SK-MEL-5 (cell line): ENCODE measurements around the gene PRKACA. TPM values are rescaled to one million over a fixed set of nuclear protein-coding genes. Genes with fewer than 3 reads are reported as not detected.

Experiments
- DNase-seq: peaks from one replicate; pipeline ENCODE4 v3.0.0-alpha.2; 2016; ENCODE audit warnings: low read depth, low spot score
- in situ Hi-C: cut with HindIII; loops from 2 replicates; pipeline ENCODE4 v1.10.0; 2016; ENCODE audit warnings: low sequenced_read_pairs, high pct_unique_total_duplicates, low pct_unique_long_range_greater_than_20kb
- polyA plus RNA-seq, 2 experiments: library from polyadenylated mRNA; depleted of rRNA; stranded (reverse); fragments of >200 nt; gene quantifications; 2 replicates each; pipeline ENCODE4 v1.2.3, GENCODE V29; 2015
- total RNA-seq: library from RNA; depleted of rRNA; stranded (reverse); fragments of >200 nt; shearing (Covaris generic); gene quantifications from 2 replicates; pipeline ENCODE4 v1.2.3, GENCODE V29; 2014; rRNA removed

PRKACA gene
- 15.3 and 19.7 TPM in 2 replicates for total RNA-seq
- polyA plus RNA-seq (2015; cell fraction: cytosol; rRNA removed) = 74.2 and 76.6 TPM in 2 replicates
- polyA plus RNA-seq (2015; cell fraction: nucleus; rRNA removed) = 12.4 and 21.6 TPM in 2 replicates

- peak; percentile 97 for DNase-seq
- in situ Hi-C loops = no loop called here
Measured at GRCh38 chr19:14117668-14118164, at the start of gene PRKACA. TSS of gene PRKACA (minus strand) at chr19:14117762. CDS start at chr19:14117547, 215 bp downstream.

GRCh38 chr19:14166999-14167575 lies 49.5 kb upstream of the PRKACA start:
- in situ Hi-C loops = no loop called here
- DNase-seq = no peak

GRCh38 chr19:14165990-14166830 lies 48.6 kb upstream of the PRKACA start:
- in situ Hi-C loops = no loop called here
- no peak for DNase-seq

DNA sequence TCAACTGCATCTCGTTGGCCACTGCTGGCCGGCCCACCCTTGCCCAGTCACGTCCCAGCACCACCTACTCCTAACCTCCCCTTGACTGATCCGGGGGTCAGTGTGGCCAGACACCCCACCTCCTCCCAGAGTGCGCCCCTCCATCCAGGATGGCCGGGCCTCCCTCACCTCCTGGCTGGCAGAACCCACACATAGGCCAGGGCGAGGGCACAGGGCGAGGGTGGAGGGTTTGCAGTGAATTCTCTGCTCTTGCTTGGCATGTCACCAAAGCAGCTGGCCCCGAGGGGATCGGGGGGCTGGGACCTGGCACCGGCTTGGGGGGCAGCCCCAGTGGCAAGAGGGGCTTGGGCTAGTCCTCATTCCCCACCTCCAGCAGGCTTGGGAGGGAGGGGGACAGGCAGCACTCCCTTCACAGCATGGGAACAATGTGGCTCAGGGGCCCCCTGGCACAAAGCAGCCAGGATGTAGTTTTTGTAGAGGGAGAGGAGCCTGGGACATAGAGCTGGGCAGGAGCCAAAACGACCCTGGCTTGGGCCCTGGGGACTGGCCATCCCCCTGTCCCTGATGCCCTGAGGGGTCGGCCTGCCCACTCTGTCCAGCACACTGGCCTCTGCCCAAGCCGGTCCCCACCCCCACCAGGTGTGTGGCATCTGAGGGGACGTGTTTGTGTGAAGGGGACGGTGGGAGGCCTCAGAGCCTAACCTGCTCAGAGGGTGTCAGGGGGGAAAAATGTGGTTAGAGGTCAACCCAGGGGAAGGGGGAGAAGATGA lies 47.3 kb upstream of the PRKACA start:
- DNase-seq = no peak
- in situ Hi-C loops = no loop called here

DNA sequence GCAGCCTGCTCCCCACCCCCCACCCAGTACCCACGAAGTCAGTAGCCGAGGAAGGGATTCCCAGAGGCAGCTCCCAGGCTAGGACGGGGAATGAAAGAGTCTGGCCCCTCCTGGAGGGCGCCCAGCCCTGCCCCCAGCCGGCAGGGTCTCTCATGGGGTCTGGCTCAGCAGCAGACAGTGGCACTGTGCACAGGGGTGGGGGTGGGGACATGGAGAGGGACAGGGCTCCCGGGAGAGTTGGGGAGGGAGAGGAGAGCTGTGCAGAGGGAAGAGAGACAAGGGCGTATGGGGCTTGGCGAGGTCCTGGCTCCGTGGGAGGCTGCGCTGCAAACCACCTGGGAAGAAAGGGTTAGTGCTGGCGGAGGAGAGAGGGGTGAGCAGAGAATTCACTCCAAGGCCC lies 46.5 kb upstream of the PRKACA start:
- in situ Hi-C loops = no loop called here
- no peak for DNase-seq

- in situ Hi-C loops = no loop called here
- DNase-seq = no peak
Measured at GRCh38 chr19:14162871-14163297, 45.3 kb upstream of the PRKACA start.

- no peak for DNase-seq
- in situ Hi-C loops = no loop called here
Measured at GRCh38 chr19:14161305-14161704, 43.7 kb upstream of the PRKACA start.

- no peak for DNase-seq
- in situ Hi-C loops = no loop called here
Measured at GRCh38 chr19:14160017-14160703, 42.6 kb upstream of the PRKACA start.

DNA sequence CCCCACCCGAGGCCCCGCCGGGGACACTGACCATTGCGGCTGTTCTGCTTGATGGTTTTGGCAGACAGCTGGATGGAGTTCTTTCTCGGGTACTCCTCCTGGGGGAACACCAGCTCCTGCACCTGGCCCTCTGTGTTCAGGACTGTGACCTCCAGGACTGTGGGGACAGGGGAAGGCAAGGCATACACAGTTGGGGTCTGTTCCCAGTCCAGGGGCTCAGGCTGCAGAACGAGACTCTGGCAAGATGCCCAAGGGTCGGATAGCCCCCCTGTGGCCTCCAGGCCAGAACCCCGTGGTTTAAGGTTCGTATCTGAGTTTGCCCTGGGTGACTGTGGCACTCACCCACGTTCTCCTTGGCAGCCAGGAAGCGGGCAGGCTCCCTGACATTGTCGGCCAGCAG lies 41.5 kb upstream of the PRKACA start:
- no peak for DNase-seq
- in situ Hi-C loops = no loop called here

- no peak for DNase-seq
- in situ Hi-C loops = no loop called here
Measured at GRCh38 chr19:14158276-14159023, 40.9 kb upstream of the PRKACA start.

DNA sequence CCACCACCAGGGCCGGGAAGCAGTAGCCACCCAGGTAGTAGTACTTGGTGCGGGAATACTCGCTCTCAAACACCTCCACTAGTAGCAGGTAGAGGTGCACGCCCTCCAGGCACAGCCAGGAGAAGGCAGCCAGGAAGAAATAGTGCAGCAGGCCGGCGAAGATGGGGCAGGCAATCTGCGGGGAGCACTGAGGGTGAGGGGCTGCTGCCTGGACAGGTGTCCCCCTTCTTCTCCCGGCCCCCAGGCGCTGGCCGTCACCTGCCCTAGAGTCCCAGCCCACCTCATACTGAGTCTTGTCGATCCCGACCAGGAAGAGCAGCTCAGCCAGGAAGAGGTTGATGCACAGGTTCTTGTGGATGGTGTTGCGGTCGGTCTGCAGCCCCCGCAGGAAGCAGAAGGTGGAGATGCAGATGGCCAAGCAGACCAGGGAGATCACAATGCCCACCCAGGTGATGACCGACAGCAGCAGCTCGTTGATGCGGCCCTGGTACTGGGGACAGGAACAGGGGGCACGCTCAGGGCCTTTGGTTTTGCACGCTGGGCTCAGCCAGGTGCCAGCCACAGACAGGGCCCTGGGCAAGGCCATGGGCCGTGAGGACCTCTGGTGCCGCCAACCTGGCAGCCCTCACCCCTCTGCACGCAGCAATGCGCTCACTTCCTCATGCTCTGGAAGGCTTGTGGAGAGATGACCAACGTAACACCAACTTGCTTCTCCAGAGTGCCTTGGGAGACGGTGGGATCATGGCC lies 39.6 kb upstream of the PRKACA start:
- in situ Hi-C loops = no loop called here
- DNase-seq = no peak

GRCh38 chr19:14156122-14156521 lies 38.6 kb upstream of the PRKACA start:
- in situ Hi-C loops = no loop called here

DNA sequence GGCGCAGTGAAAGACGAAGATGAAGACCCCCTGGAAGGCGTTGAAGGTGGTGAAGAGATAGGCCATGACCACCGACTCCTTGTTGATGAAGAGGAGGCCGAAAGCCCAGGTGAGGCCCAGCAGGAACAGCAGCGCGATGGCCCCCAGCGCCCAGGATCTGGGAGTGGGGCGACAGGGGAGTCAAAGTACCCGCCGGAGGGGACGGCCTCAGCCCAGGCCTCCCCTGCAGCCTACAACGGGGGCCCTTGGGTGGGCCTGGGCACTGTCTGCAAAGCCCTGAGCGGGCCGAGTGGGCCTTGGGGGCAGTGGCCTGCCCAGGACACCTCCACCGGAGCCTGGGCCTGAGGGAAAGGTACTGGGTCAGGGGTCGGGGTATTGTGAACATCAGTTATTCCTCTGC lies 37.8 kb upstream of the PRKACA start:
- DNase-seq = no peak
- in situ Hi-C loops = no loop called here

More at GRCh38 chr19:14156122-14156521, 38.6 kb upstream of the PRKACA start:
- DNase-seq = no peak

DNA sequence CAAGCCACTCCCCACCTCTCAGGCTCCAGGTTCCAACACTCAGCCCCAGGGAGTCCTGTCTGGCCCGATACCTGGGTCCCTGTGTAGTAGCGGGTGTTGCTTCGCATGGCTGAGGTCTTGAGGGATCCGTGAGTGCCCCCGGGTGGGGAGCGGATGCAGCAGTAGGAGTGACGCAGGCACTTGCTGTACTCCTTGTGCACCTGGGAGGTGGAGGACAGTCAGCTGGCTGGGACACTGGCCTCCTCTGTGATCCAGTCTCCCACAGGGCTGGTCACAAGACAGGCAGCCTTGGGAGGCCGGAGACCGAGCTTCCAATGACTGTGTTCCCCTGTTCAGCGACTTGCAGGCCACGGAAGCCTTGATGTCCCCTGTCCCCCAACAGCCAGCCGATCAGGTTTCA lies 35.2 kb upstream of the PRKACA start:
- in situ Hi-C loops = no loop called here
- no peak for DNase-seq

DNA sequence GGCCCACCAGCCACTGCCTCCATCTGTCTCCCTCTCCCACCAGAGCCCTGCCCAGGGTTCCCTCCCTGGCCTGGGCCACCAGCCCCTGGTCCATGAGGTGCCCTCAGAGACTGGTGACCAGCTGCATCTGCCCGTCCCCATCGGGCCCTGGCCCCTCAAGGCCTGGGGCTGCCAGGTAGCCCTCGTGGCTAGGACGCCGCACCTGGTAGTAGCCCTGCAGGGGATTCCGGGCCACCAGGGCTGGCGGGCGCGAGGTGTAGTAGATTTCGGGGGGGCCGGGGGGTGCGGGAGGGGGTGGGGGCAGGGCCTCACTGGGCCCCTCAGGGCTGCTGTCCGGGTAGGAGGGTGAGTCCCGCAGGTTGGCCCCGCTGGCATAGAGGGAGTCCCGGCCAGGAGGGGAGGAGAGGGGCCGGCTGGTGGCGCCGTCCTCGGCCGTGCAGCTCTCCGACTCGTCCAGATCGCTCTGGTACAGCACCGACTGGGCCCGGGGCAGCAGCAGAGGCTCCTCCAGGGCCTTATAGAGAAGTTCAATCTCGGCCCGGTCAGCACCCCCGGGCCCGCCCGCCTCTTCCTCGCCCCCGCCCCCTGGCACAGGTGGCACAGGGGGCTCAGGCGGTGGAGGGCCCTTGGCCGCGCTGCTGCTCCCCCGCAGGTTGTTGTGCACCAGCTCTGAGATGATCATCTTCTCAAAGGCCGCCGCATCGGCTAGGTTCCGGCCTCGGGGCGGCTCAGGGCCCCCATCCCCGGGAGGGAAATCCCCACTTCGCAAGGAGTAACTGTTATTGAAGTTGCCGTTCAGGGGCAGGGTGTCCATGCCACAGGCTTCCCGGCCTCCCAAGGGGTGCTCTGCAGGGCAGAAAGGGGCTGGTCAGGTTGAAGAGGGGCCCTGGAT lies 33.5 kb upstream of the PRKACA start:
- in situ Hi-C loops = no loop called here

More for the DNA sequence above, 33.5 kb upstream of the PRKACA start:
- DNase-seq = no peak
